ELR (cell line): ENCODE measurements around the gene FRMD5.
A peak's percentile ranks its signal among the peaks of the same experiment; 100 is the strongest.
"Not testable (repeated sequence)": the region's sequence is repeated elsewhere in the genome, so short reads cannot be mapped to it uniquely, and the experiment has no call there.

ENCODE experiments used
- DNase-seq: peaks from one replicate; pipeline ENCODE4 v3.0.0-alpha.2; 2015; ENCODE audit warnings: low read depth

FRMD5 gene

DNA sequence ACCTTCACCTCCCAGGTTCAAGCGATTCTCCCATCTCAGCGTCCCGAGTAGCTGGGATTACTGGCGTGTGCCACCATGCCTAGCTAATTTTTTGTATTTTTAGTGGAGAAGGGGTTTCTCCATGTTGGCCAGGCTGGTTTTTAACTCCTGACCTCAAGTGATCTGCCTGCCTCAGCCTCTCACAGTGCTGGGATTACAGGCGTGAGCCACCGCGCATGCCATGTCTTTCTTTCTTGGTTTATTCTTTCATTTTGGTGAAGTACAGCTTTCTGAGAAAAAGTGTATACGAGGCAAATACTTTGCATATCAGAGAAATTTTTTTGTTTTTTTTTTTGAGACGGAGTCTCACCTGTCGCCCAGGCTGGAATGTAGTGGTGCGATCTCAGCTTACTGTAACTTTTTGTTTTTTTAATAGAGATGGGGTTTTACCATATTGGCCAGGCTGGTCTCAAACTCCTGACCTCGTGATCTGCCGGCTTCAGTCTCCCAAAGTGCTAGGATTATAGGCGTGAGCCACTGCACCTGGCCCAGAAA lies 363.5 kb downstream of the FRMD5 start:
- not testable (repeated sequence) for DNase-seq

DNA sequence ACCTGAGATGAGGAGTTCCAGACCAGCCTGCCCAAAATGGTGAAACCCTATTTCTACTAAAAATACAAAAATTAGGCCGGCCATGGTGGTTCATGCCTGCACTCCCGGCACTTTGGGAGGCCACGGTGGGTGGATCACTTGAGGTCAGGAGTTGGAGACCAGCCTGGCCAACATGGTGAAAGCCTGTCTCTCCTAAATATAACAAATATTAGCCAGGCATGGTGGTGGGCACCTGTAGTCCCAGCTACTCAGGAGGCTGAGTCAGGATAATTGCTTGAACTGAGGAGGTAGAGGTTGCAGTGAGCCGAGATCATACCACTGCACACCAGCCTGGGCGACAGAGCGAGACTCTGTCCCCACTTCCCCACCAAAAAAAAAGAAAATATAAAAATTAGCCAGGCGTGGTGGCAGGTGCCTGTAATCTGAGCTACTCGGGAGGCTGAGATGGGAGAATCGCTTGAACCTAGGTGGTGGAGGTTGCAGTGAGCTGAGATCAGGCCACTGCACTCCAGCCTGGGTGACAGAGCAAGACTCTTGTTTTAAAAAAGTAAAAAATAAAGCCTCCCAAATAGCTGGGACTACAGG lies 364.3 kb downstream of the FRMD5 start:
- not testable (repeated sequence) for DNase-seq

DNA sequence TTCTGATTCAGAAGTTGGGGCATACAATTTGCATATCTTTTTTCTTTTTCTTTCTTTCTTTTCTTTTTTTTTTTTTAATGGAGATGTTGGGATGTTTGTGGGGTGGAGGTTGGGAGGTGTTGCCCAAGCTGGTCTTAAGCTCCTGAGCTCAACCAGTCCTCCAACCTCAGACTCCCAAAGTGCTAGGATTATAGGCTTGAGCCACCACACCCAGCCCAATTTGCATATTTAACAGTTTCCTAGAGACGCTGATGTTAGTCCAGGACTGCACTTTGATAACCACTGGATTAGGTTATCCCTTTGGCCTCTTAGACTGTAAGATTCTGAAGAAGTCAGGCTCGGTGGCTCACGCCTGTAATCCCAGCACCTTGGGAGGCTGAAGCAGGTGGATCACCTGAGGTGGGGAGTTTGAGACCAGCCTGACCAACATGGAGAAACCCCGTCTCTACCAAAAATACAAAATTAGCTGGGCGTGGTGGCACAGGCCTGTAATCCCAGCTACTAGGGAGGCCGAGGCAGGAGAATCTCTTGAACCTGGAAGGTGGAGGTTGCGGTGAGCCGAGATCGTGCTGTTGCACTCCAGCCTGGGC lies 365.0 kb downstream of the FRMD5 start:
- not testable (repeated sequence) for DNase-seq

DNA sequence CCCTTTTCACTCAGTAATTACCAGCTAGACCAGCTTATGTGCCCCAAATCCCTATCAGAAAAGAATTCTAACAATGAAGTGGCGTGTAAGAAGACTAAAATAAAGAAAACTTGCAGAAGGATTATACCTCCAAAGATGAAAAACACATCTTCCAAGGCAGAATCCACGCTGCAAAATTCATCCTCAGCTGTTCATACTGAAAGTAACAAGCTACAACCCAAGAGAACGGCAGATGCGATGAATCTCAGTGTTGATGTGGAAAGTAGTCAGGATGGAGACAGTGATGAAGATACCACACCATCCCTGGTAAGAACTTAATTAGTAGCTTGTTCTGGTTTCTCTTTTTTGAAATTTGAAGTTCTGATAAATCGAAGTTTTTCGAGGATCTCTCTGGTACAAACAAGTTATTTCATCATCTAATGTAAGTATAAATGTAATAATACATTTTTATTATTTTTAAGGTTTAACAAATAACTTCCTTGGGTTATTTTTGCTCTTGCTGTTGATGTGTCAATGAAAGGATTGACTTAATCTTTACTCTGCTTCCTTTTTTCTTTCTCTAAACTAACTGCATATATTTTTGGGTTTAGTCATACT lies 366.9 kb downstream of the FRMD5 start:
- DNase-seq, result peak; percentile 21

DNA sequence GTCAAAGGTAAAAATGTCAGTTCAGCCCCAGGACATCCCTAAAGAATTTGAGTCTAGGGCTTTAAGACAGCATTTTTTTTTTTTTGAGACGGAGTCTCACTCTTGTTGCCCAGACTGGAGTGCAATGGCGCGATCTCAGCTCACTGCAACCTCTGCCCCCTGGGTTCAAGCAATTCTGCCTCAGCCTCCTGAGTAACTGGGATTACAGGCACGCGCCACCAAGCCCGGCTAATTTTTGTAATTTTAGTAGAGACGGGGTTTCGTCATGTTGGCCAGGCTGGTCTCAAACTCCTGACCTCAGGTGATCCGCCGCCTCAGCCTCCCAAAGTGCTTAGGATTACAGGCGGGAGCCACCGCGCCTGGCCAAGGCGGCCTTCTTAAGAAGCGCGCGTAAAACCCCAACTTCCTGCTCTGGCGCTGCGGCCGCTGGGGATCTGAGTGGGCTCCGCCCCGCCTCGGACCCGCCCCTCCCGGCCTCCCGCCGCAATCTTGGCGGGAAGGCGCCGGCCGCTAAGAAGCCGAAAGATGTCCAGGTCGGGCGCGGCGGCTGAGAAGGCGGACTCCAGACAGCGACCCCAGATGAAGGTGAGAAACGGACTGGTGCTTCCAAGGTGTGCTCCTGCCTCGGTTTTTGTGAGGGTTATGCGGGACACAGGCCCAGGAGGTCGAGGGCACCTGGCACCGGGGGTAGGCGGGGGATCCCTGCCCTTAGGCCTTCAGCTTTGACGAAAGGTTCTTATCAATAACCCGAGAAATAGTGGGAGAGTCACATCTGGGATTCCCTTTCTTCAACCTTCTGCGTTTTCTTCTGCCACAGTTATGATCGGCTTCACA lies 368.3 kb downstream of the FRMD5 start, which contains the start of gene WDR76:
Gene WDR76 (plus strand): TSS at position 495 of the 834 bp plus-strand sequence. CDS start 31 bp downstream, at position 526.
- DNase-seq, result peak; percentile 93

DNA sequence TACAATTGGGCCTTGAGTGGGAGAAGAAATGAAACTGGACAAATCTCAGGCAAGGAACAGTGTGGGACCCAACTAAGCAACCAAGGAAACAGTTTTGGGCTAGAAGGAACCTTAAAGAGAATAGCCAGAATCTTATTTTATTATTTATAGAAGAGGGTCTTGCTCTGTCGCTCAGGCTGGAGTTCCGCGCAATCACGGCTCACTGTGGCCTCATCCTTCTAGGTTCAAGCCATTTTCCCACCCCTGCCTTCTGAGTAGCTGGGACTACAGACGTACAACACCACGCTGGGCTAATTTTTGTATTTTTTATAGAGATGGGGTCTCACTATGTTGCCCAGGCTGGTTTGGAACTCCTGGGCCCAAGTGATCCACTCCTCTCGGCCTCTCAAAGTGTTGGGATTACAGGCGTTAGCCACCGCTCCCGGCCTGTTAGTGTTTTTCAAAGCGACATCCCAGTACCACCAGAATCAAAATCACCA lies 369.0 kb downstream of the FRMD5 start:
- DNase-seq, result no peak

DNA sequence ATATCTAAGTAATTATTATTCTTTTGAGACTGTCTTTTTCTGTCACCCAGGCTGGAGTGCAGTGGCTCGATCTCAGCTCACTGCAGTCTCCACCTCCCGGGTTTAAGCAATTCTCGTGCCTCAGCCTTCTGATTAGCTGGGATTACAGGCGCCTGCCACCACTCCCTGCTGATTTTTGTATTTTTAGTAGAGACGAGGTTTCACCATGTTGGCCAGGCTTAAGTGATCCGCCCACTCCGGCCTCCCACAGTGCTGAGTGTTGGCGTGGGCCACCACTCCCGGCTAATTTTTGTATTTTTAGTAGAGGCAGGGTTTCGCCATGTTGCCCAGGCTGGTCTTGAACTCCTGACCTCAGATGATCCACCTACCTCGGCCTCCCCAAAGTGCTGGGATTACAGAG lies 369.8 kb downstream of the FRMD5 start:
- not testable (repeated sequence) for DNase-seq

DNA sequence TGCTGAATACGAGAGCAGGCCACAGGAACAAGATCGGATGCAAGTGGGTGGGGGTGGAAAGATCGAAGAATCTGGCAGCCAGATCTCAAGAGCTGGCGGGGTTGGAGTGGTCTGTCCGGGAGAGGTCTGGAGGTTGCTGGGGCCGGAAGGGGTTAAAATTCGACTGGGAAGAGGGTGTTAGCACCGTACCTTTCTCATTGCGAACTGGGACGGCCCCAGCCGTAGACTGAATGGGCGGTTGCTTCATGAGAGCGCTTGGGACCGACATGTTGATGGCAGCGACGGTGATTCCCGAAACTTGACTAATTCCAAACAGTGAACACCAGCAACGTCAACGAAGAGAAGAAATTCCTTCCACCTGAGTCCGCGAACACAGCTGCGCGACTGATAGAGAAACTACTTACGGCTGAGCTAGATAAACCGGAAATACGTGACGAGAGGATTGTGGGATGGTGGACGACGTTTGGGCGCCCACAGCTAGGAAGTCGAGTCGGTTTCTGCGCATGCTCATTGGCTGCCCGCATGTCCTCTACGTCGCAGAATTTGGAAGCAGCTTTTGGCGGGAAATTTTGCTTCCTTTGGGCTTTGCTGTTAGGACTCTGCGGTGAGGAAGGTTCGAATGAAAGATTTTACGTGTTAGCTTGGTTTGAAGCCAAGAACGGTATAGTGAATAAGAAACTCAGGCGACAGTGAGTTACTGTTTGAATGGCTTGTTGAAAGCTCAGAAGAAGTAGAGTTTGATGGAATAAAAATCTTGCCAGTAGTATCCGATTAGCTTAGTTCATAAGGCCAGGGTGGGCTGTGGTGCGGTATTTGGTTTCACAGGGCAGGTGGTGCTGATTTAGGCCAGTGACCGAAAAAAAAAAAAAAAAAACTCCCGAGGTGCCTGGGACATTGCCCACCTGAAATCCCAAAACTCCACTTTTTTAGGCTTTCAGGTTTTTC lies 370.5 kb downstream of the FRMD5 start, which contains the start of gene MFAP1:
Gene MFAP1 (minus strand): TSS at position 389 of the 945 bp plus-strand sequence. CDS start 121 bp downstream, at position 268.
- peak; percentile 96 for DNase-seq

DNA sequence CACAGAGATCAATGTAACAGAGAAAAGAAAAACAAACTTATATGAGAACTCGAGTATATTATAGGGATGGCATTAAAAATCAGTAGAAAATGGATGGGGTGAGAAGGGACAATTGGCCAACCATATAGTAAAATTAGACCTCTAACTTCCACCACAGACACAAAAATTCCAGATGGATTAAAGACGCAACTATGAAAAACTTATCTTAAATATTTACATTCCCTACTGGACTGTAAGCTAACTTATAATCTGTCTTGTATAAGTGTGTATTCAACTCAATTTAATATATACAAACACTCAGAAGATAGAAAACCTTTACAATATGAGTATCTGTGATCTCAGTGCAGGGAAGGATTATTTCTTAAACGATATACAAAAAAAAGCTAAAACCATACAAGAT lies 373.6 kb downstream of the FRMD5 start:
- no peak for DNase-seq
